ENCODE data around the gene GRN. TPM values are rescaled to one million over a fixed set of nuclear protein-coding genes. Genes with fewer than 3 reads are reported as not detected.
A peak's percentile ranks its signal among the peaks of the same experiment; 100 is the strongest.

Gene GRN
- total and polyA plus RNA-seq, 9 of the 15 experiments (the other 6 are each of a cell fraction or from before 2014, with no cell fraction given), result 5.4 to 75.3 (median 20.7) TPM

DNA sequence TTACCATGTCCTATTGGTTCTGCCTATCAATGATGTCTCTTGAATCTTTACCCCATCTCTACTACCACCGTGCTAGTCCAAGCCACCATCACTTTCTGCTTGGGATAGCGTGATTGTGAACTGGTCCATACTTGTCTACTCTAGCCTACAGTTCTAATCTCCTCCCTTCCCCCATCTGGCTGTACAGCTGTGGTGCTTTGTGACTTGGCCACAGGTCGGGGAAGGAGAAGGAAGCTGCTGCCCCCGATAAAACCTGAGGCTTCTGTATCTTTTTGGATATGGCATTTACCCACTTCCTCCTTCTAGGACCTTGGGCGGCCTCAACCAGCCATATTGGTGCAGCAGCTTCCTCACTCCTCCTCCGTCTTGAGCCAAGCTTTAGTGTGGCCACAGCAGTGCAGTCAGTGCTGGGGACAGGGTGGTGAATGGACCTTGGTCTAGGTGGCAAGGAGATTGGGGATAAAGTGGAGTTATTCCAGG, 44.7 kb downstream of the GRN start (continued):
- TF ChIP-seq, protein P1, sequence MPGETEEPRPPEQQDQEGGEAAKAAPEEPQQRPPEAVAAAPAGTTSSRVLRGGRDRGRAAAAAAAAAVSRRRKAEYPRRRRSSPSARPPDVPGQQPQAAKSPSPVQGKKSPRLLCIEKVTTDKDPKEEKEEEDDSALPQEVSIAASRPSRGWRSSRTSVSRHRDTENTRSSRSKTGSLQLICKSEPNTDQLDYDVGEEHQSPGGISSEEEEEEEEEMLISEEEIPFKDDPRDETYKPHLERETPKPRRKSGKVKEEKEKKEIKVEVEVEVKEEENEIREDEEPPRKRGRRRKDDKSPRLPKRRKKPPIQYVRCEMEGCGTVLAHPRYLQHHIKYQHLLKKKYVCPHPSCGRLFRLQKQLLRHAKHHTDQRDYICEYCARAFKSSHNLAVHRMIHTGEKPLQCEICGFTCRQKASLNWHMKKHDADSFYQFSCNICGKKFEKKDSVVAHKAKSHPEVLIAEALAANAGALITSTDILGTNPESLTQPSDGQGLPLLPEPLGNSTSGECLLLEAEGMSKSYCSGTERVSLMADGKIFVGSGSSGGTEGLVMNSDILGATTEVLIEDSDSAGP (CRISPR knock-in tag; IDR thresholded peaks at IDR 0.05), result no peak
- TF ChIP-seq FOSL1 (tag; conservative IDR thresholded peaks at IDR 0.05), result no peak
- no peak for TF ChIP-seq HLTF (IDR thresholded peaks at IDR 0.05)
- TF ChIP-seq STAT5A (IDR thresholded peaks at IDR 0.05; ENCODE audit: borderline replicate concordance, low read length), result peak; percentile 81
- TF ChIP-seq ZNF316 (IDR thresholded peaks at IDR 0.05), result no peak
- TF ChIP-seq TCF3 (CRISPR knock-in tag; IDR thresholded peaks at IDR 0.05), result peak; percentile 93
- TF ChIP-seq ZFPM2 (CRISPR knock-in tag; IDR thresholded peaks at IDR 0.05), result no peak
- TF ChIP-seq HOXB6 (CRISPR knock-in tag; IDR thresholded peaks at IDR 0.05; ENCODE audit: borderline replicate concordance), result no peak
- TF ChIP-seq POLR2AphosphoS2 (IDR thresholded peaks at IDR 0.05; ENCODE audit: low read length), result no peak
- no peak for TF ChIP-seq MCM2 (IDR thresholded peaks at IDR 0.05; ENCODE audit: low read depth)
- no peak for TF ChIP-seq SMAD1 (IDR thresholded peaks at IDR 0.05; ENCODE audit: low read depth, low read length, partially characterized antibody)
- TF ChIP-seq, protein P2, sequence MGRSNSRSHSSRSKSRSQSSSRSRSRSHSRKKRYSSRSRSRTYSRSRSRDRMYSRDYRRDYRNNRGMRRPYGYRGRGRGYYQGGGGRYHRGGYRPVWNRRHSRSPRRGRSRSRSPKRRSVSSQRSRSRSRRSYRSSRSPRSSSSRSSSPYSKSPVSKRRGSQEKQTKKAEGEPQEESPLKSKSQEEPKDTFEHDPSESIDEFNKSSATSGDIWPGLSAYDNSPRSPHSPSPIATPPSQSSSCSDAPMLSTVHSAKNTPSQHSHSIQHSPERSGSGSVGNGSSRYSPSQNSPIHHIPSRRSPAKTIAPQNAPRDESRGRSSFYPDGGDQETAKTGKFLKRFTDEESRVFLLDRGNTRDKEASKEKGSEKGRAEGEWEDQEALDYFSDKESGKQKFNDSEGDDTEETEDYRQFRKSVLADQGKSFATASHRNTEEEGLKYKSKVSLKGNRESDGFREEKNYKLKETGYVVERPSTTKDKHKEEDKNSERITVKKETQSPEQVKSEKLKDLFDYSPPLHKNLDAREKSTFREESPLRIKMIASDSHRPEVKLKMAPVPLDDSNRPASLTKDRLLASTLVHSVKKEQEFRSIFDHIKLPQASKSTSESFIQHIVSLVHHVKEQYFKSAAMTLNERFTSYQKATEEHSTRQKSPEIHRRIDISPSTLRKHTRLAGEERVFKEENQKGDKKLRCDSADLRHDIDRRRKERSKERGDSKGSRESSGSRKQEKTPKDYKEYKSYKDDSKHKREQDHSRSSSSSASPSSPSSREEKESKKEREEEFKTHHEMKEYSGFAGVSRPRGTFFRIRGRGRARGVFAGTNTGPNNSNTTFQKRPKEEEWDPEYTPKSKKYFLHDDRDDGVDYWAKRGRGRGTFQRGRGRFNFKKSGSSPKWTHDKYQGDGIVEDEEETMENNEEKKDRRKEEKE (IDR thresholded peaks at IDR 0.05; ENCODE audit: borderline replicate concordance in 1 of 2, control insufficient read depth in 1 of 2, low read depth in 2 of 2, low read length in 1 of 2), result 0 out of 4 replicates have a peak, but pooled peaks of 1 of the 2 experiments have one; percentile 26
- no peak for TF ChIP-seq RFX1 (IDR thresholded peaks at IDR 0.05)
- TF ChIP-seq, protein P3, sequence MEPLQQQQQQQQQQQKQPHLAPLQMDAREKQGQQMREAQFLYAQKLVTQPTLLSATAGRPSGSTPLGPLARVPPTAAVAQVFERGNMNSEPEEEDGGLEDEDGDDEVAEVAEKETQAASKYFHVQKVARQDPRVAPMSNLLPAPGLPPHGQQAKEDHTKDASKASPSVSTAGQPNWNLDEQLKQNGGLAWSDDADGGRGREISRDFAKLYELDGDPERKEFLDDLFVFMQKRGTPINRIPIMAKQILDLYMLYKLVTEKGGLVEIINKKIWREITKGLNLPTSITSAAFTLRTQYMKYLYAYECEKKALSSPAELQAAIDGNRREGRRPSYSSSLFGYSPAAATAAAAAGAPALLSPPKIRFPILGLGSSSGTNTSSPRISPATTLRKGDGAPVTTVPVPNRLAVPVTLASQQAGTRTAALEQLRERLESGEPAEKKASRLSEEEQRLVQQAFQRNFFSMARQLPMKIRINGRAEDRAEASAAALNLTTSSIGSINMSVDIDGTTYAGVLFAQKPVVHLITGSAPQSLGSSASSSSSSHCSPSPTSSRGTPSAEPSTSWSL (CRISPR knock-in tag; IDR thresholded peaks at IDR 0.05; ENCODE audit: borderline replicate concordance), result no peak
- TF ChIP-seq, protein P4, sequence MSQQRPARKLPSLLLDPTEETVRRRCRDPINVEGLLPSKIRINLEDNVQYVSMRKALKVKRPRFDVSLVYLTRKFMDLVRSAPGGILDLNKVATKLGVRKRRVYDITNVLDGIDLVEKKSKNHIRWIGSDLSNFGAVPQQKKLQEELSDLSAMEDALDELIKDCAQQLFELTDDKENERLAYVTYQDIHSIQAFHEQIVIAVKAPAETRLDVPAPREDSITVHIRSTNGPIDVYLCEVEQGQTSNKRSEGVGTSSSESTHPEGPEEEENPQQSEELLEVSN (IDR thresholded peaks at IDR 0.05; ENCODE audit: borderline replicate concordance in 1 of 2, extremely low read depth in 1 of 2, insufficient read depth in 1 of 2, insufficient read length in 1 of 2, low read depth in 1 of 2, low read length in 1 of 2, poor library complexity in 1 of 2, severe bottlenecking in 1 of 2), result no peak
- TF ChIP-seq, protein P5, sequence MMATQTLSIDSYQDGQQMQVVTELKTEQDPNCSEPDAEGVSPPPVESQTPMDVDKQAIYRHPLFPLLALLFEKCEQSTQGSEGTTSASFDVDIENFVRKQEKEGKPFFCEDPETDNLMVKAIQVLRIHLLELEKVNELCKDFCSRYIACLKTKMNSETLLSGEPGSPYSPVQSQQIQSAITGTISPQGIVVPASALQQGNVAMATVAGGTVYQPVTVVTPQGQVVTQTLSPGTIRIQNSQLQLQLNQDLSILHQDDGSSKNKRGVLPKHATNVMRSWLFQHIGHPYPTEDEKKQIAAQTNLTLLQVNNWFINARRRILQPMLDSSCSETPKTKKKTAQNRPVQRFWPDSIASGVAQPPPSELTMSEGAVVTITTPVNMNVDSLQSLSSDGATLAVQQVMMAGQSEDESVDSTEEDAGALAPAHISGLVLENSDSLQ (IDR thresholded peaks at IDR 0.05), result no peak
- TF ChIP-seq ZNF507 (tag; conservative IDR thresholded peaks at IDR 0.05), result no peak
- no peak for TF ChIP-seq HDGF (IDR thresholded peaks at IDR 0.05)
- TF ChIP-seq KAT7 (CRISPR knock-in tag; IDR thresholded peaks at IDR 0.05; ENCODE audit: borderline replicate concordance), result no peak

Data from K562 (cell line).